Stimulated activated CD8-positive, alpha-beta memory T cell treated with anti-CD3 and anti-CD28 coated beads, Interleukin-15, amount 100 ng/mL, for 48 hours (primary cell): ENCODE results near the gene MT1B.

Experiments used
- DNase-seq, 2 donors: peaks; one replicate each; pipeline ENCODE4 v3.0.0-alpha.2; 2020; ENCODE audit warnings: low read depth in 2 of 2

MT1B gene

DNA sequence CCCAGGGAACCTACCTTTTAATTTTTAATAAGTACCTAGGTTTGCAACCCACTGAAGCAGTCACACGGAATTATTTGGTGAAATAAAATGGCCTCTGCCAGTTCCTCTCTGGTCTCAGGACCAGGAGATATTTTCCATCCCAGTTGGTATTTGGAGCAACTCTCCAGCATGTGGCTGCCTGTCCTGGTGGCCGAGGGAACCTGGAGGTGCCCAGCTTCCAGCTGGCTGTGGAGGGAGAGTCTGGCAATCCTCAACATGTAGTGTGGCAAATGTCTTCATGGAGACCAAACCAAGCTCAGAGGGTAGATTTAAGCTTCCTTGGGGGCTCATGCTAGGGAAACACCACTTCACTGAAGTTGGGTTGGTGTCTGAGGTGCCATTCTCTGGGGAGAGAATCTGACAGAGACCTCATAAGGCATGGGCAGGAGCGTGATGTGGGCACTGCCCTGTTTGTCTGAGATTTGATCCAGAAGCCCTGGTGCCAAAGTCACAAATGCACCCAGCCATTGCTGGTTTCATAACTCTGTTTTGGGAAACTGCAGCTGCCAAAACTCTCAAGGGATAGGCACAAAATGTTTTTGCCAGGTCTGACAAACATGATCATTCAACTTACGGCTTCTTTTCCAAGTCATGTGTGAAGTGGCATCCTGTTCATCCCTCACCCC, 33.4 kb downstream of the MT1B start:
- DNase-seq: no peak

DNA sequence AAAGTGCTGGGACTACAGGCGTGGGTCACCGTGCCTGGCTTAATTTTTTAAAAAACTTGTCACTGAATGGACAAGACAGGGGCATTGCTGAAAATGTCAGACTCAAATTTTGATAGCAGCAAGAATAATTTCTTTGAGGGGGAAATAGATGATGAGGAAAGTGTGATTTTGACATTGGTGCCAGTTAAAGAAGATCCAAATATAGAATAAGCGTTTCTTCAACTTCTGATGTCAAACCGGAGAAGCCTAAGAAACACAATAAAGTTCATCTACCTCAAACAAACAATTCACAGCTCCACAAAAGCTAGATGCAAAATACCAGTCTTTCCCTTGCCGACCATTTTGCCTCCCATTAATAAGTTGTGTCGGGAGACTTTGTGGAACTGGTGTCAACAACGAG, 35.1 kb downstream of the MT1B start:
- DNase-seq: no peak

DNA sequence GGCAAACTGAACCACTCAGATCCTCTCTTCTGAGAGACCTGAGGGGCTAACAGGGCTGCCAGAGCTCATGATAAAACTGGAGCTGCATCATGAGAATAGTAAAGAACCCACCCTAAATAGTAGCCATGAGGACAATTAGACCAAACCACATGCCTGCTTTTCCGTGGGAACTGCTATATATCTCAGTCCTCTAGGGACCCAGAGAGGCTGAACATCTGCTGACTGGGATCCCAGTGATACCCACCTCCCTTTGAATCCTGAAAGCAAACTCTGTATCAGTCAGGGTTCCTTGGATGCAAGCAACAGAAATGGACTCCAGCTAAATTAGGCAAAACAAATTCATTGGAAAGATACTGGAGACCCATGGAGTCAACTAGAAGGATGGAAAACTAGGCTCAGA, 37.1 kb downstream of the MT1B start:
- no peak for DNase-seq

DNA sequence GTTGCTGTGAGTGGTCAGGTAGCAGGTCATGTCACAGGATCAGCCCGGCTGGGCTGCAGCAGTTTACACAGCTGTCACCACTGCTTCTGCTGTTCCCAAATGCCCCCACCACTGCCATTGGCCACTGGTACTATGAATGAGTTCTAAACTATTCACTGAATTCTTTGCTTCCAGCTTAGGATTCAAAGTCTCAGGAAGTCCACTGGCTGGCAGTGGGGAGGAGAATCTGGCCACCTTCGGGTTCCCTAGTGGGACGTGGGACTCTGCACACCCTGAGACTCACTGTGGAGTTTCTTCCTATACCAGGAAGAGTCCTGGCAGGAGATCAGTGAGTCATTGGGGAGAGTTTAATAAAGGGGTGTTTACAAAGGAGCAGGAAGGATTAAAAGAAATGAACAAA, 37.5 kb downstream of the MT1B start:
- no peak for DNase-seq

DNA sequence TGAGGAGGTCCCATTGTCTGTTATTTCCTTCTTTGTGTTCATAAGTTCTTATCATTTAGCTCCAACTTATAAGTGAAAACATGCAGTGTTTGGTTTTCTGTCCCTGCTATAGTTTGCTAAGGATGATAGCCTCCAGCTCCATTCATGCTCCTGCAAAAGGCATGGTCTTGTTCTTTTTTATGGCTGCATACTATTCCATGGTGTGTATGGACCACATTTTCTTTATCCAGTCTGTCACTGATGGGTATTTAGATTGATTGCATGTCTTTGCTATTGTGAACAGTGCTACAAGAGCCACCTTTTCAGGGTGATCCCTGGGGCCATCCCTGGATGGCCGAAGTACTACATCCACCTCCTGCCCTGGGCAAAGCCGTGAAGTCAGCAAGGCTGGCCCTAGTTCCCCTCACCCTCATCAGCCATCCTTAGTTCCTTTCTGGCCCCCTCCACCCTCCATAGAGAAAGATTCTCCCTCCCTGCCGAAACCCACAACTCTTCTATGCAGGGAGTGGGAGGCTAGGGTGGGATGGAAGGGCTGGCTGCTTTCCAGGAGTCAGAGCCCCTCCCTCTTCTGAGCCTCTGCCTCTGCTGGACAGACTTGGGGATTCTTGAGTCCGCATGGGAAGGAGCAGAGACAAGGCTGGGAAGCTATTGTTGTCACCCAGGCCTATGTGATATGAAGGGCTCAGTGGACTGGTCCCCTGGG, 38.9 kb downstream of the MT1B start:
- DNase-seq: no peak

DNA sequence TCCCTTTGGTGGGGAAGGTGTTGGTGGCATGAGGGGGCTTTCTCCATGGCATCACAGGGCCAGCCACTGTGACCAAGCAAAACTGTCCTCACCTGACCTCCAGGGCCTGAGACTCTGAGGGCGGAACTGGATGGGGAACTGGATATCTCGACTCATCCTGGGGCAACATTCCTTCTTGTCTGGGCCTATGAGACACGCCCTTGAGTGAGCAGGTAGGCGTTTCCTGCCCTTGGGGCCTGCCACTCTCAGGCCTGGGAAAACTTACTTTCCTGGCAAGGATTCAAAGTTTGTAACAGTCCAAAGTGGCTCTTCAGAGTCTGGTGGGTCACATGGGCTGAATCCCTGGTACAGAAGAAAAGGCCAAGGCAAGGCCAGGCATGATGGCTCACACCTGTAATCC, 40.2 kb downstream of the MT1B start:
- DNase-seq: no peak

DNA sequence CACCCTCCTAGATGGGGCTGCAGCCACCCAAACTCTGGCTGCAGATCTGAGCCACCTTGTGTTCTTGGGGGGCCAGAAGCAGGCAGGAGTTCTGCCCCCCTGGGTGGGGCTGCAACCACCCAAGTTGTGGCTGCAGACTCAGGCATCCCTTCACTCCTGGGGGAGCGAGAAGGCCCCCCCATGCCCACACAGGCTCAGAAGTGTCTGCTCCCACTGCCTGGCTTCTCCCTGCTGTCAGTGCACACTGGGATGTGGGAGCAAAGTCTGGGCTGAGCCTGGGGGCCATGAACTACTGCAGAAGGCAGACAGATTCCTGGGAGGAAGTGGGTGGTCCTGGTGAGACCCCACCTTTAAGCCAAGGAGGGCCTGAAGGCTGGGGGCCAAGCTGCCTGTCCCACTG, 43.6 kb downstream of the MT1B start:
- DNase-seq: no peak

DNA sequence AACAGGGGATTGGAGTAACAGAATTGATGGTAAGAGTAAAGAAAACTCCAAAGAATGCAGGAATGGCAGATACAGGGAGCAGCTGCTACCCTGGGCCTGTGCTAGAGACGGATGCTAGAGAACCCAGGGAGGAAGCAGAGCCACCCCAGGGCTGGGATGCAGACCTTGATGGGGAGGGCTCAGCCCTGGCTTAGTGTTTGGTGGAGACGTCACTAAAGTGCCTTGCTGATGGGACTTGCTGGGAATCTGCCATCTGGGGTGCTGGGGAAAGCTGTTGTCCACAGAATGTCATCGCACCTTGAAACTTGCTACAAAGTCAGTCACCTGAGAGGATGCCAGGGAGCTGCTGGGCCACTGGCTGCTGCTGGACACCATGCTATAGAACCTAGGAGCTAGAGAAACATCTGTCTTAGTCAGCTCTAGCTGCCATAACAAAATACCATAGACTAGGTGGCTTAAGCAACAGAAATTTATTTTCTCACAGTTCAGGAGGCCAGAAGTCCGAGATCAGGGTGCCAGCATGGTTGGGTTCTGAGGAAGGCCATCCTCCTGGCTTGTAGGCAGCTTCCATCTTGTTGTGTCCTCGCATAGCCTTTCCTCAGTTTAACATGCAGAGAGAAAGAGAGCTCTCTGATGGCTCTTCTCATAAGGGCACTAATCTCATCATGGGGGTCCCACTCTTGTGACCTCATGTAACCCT, 45.9 kb downstream of the MT1B start:
- no peak for DNase-seq

DNA sequence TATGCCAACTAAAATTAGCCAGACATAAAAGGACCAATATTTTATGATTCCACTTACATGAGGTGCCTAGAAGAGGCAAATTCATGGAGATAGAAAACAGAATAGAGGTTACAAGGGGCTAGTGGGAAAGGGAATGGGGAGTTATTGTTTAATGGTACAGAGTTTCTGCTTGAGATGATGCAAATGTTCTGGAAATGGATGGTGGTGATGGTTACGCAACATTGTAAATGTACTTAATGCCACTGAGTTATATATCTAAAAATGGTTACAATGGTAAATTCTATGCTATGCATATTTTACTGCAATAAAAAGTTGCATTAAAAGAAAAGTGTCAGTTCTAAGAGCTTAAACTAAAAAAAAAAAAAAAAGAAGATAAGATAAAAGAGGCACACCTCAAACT, 48.5 kb downstream of the MT1B start:
- no peak for DNase-seq

DNA sequence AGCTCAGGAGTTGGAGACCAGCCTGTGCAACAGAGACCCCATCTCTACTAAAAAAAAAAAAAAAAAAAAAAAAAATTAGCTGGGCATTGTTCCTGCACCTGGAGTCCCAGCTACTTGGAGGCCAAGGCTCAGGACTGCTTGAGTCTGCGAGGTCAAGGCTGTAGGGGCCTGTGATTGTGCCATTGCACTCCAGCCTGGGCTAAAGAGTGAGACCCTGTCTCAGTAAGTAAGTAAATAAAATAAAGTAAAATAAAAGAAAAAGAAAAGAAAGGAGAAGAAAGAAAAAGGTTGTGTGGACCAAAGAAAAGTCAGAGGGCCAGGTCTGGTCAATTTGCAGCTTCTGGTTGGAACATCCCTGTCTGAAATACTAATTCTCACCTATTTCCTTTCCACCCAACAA, 48.9 kb downstream of the MT1B start:
- DNase-seq: no peak

DNA sequence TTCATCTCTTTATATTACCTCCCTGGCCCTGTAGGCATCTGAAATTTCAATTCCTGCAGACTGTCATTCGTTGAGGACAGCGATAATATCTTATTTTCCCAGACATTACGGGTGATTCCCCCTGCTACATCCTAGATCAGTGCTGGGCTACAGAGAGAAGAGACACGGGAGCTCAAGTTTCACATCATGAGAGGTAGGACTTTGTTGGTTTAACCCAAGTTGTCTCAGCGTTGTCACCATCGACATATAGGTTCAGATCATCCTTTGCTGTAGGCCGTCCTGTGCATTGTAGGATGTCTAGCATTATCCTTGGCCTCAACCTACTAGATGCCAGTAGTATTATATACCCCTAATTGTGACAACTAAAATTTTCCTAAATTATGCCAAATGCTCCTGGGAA, 49.8 kb downstream of the MT1B start:
- no peak for DNase-seq
